Activated CD4-positive, alpha-beta T cell treated with anti-CD3 and anti-CD28 coated beads, Interleukin-2, amount 50 U/mL, for 48 hours (primary cell): Measurements from ENCODE around the gene MOXD1.

Experiments used
- DNase-seq, 2 experiments: peaks; one replicate each; pipeline ENCODE4 v3.0.0-alpha.2; 2020

Gene MOXD1

DNA sequence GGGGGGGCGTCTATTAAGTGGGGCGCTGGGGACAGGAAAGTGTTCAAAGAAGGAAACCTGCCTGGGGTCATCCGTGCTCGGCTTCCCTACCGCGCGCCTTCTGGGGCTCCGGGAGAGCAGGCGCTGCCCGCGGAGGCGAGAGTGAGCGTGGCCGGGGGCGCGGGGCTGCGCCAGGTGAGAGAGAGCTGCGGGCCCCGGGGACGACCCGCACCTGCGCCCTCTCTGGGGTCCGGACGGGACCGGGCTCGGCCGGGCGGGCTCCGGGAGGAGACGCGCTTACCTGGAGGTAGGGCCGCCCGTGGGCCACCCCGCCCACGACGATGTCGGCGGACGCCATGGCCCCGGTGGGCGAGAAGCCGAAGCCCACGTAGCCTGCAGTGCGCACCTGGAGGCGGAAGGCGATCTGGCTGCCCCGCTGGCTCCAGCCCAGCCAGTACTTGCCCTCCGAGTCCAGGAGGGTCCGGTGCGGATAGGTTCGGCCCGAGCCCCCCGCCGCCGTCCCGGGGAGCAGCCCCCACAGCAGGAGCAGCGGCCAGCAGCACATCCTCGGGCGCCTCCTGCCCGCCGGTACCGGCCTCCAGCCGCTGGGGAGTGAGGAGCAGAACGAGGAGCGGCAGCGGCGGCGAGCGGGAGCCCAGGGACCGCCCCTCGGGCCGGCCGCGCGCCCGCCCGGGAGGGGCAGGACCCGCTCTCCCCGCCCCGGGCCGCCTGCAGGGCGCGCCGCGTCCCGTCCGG, at the start of gene MOXD1:
TSS of gene MOXD1 (minus strand) at position 593 of the 735 bp plus-strand sequence. CDS start at position 544, 49 bp downstream.
- no peak for DNase-seq

DNA sequence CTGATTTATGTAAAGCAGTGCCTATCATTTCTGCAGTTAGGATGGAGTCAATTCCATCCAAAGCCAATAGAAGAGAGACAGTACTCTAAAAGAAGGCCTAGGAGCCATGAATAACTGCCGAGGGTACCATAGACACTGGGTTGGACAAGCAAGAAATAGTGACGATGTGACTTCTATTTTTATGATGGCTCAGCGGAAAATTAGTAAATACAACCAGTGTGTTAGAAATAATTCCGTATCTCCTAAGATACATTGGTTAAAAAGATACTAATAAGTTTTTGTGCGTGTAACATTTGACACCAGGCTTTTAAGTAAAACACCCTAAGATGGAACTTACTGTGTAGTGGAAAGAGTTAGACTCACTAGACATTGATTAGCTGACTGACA, 45.6 kb upstream of the MOXD1 start:
- DNase-seq = no peak

DNA sequence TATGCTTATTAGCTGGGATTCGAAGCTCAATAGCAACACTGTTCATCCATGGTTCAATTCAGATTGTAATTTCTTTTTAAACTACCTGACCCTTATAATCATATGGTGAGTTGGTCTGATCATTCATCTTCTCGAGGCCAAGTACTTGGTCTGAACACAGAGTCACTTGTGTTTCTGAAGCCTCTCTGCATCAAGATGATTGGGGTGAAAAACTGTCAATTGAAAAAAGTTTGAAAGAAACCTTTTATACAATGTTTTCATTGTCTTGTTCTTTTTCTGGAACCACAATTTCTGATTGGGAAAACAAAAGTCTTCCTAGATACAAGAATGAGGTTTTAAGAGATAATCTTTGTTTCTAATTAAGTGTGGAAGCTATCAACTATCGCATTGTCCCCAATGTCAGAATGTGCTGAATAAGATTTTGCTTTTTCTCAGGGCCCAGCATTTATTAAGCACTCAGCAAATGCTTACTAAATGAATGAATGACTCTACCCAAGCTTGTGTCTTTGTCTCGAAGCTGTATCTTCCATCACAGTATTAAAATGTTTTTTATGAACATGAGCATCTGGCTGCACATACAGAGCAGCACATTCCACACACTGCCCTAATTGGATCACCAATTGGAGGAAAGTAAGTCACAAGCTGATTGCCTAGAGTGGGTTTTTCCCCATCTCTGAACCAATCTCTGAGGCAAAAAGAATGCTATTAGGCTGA, 45.0 kb upstream of the MOXD1 start:
- no peak for DNase-seq

DNA sequence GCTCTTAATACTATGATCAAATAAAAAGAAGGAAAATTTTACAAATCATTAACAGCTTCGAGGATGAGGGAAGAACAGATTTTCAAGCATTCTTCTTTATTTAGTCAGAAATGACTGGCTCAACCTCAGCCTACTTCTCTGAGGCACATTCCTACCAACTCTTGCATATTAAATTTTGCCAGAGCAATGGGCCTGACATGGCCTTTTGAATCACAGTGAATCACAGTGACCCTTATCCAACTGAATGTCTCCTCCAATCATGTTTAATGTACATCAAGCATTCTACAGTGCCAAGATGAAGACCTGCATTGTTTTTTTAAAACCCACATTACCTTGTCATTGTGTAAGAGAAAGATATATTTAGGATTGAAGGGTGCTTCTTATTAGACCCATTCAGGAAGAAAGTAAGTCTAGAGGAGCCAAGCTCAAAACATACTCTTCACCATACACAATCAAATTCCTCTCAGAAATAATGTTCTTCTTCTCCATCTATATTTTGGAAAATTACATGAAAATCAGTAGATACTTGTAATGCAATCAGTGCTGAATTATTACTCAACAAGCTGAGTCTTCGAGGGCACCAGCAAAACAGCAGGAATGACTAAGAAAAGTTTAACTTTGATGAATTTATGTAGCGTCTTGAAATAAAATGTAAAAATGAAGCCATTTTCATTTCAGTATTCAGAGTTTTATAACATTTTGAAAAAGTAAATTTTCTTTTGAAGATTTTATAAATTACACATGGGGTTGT, 44.1 kb upstream of the MOXD1 start:
- DNase-seq = no peak

DNA sequence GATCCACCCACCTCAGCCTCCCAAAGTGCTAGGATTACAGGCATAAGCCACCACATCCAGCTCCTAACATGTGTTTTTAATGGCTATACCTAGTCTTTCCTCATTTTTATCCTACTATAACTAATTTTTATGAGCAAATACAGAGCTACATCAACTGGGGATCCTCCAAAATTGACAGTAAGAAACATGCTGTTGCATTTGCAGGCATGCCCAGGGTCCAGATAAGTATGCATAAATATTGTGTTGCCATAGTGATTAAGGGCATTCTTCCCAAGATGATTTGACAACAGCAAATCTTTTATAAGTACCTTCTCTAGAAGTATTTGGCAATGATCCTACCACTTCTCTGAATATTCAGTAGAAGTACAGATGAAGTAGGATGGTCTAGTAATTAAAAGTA, 41.9 kb upstream of the MOXD1 start:
- DNase-seq = no peak

DNA sequence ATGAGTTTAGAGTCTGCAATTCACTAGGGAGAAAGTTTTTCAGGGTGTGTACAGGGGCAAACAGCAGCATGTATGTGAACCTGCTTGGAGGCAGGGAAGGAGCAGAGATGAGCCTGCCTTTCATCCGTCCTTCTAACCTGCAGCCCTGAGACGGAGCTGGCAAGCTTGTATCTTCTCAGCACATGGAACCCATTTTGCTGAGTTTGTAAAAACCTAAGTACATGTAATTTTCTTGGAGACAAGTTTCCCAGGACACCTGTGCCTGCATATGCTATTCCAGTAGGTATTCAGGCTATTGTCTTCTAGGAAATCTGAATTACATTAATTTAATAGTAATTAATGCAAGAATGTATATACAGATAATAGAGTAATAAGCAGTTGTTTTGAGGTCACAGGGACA, 28.8 kb upstream of the MOXD1 start:
- no peak for DNase-seq

DNA sequence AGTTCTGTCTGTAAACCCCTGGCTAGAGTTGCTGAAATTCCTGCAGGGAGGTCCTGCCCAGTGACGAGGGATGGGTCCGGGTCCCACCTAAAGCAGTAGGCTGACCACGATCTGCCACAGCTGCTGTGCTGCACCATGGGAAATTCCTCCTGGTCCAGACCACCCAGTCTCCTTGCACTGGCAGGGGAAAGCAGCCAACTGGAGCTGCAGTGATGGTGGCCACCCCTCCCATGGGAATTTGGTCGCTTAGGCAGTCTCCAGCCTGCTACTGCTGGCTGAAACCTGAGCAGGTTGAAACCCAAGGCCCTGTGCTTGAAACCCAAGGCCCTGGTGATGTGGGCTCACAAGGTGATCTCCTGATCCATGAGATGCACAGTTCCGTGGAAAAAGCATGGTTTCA, 23.9 kb upstream of the MOXD1 start:
- no peak for DNase-seq

DNA sequence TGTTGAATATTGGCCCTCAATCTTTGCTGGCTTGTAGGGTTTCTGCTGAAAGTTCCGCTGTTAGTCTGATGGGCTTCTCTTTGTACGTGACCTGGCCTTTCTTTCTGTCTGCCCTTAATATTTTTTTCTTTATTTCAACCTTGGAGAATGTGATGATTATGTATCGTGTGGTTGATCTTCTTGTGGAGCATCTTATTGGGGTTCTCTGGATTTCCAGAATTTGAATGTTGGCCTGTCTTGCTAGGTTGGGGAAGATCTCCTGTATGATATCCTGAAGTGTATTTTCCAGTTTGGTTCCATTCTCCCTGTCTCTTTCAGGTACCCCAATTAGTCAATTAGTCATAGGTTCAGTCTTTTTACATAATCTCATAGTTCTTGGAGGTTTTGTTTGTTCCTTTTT, 22.6 kb upstream of the MOXD1 start:
- no peak for DNase-seq

DNA sequence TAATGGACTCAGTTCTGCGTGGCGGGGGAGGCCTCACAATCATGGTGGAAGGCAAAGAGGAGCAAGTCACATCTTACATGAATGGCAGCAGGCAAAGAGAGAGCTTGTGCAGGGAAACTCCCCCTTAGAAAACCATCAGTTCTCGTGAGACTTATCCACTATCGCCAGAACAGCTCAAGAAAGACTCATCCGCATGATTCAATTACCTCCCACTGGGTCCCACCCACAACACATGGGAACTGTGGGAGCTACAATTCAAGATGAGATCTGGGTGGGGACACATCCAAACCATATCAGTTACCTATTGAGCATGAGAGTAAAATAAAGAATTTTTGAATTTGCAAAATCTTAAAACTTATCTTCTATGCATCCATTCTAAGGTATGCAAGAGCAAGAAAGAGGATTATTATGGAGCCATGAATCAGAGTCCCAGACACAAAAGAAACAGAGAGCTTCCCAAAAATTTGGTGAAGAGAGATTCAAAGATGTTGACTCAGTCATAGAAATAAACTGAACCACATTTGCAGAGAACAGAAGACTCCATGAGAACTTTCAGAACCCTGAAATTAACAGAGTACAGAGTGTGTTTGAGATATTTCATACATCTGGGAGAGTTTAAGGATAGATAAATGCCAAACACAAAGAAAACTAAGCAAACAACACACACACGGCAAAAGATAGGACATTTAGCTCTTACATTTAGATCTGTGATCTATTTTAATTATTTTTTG, 17.1 kb upstream of the MOXD1 start:
- DNase-seq = no peak

DNA sequence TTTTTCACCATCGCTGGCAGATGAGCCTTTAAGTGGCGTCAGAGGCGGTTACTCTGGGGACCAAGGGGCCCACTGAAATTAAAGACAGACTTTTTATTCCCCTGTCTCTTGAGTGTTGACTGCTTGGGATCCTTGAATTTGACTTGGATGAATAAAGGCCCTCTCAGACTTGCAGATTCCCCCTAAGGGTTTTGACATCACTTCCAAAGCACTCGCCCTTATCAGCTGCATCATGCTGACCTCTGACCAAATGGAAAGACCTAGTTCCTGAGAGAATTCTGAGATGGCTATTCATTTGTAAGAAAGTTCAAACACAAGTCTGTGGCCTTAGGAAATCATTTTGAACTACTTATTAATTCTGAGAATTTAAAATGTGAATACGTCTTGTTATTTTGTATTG, 13.5 kb upstream of the MOXD1 start:
- DNase-seq = no peak

DNA sequence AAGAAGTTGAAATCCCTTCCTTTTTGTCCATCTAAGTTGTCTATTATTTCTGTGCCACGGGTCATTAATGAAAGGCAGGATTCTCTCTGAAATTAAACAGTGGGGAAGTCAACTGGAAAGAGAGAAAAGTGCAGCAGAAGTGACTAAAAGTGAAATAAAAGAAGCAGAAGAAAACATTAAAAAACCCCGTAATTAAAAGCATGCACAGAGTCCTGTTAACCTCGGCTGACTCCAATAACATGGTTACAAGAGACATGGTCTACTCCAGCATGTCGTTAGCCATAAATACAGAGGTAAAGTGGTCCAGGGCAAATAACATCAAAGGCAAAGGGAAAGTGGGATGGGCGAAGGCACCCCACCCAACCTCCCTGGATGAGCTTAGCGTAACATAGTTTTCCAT, 13.0 kb upstream of the MOXD1 start:
- no peak for DNase-seq

DNA sequence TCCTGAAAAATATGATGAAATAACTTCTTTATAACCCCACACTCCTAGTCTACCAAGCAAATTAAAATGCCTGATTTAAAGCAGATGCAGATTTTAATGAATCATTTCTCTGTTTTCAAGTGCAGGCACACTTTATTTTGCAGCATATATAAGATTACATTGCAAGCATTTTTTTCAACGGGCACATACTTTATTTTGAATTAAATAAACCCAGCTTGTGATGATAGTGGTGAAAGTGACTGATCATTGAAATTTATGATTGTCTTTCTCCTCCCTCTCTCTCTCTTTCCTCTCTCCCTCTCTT, 12.2 kb upstream of the MOXD1 start:
- no peak for DNase-seq

DNA sequence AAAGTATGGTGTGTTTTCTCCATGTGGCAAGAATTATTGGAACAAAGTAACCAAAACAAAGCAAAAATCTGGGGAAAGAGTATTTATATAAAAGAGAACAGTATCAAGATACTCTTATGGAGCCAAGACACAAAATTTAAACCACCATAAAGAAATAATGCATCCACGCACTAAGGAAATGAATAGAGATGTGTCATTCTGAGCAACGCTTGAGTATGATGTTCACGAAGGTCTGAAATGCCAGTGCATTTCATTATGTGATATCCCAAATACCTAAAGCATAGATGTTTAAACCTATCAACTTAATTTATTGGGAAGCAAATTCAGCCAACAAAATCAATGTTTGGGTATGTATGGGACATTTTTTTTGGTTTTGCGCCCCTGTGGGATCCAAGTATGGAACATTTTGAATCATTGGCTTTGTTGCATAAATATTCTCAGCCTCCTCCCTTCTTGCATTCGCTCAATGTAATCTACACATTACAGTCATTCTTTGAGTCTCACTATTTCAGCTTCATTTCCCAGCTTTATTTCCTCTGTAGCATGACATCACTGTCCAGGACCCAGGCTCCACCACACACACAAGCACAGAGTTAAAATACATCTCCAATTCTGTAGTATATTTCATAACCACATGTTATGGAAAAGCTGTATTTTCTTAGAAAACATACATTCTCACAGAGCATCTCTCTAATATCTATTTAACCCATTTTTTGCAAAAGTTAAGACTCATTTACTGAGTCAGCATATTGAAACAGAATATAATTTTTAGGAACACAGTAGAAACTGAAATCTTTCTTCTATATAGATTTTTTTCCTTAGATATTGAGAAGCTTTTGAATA, 11.6 kb upstream of the MOXD1 start:
- no peak for DNase-seq

DNA sequence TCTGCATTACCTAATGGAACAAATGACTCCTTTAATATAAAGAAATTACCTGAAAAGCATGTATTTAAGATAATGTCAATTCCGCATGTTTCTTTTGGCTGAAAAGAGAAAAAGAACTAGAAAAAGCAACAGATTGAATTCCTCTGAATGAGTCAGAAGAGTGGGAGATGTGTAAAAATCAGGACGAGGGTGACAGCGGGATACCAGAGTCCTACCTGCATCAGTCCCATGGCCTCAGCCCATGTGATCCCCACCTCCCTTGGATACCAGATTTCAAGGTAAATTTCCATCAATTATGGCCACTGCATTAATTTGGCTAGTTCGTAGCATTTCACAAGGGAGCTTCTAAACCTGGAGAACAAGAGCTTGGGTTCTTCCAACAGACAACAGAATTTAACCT, 10.0 kb upstream of the MOXD1 start:
- no peak for DNase-seq

DNA sequence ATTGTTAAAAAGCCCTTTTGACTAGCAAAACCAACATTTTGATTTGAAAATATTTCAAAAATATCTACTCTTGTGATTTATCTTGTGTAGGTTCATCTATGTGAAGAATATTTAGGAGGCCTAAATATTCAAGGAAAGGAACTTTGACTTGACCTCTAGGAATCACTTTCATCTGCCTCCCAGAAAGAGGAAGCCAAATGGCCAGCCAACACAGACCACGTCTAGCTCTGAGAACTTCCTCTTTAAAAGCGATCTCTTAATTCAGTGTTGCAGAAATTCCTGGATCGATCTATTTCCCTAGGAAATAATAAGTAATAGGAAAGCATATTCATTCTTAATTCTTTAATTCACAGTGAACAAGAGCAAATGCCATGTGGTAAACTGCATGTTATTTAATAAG, 9.6 kb upstream of the MOXD1 start:
- DNase-seq = no peak

DNA sequence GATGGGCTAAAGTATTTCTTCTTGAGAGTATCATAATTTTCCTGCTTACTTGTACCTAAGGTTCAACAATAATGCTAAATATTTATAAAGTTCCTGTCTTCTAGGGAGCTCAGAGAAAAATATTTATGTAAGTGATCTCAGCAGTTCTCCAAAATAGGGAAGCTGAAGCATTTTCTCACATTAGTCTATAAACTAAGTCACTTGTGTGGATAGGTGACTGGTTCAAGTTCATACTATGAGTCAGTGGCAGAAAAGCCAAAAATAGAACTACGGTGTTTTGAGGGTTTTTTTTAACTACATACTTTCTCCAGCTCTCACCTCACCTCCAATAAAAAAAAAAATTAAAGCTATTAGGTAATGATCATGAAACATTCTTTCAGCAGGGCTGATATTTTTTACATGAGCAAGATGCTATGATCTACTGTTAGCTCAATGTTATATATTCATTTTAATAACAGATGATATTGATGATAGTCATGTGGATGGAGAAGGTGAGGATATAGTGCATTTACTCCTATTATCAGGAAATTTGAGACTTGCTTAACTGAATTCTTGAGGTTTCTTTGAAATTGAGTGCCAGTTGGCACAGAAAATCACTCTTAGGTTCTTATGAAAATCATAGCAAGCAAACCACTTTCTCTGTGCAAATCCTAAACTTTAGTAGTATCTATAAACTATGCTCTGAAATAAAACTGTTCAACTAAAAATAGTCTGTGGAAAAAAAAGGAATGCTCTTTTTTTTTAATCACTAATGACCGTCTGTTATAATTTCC, 4.1 kb upstream of the MOXD1 start:
- DNase-seq = no peak

DNA sequence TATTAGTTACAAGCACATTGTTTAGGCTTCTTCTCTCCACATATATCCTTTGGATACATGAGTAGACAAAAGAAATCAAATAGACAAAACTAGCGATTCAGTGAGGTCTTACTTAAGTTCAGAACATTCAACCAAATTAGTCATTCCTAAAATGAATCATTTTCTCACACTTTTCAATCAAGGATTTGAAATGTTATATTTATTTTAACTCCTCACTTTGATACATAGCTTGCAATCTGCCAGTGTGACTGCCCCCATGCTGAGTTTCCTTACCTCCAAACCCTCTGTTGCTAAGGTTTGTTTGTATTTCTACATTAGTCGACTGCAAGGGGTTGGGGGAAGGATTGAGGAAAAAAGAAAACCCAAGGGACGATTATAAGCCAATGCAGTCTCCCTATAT, 3.5 kb upstream of the MOXD1 start:
- no peak for DNase-seq

DNA sequence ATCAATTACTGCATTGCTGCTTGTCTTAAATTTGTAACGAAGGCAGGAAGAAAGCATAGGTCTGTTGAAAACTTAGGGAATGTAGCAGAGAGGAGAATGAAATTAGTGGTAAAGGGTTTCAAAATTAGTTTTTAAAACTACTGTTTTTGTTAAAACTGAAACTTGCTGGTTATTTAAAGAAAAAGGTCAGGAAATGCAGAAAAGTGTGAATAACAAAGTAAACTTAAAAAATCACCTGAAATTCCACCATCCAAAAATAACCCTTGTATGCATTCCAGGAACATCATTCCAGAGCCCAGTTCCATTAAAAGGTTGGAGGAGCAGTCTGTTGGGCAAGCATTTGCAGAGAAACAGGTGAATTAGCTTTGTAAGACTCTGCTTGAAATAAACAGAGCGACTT, 3.1 kb upstream of the MOXD1 start:
- DNase-seq = no peak

DNA sequence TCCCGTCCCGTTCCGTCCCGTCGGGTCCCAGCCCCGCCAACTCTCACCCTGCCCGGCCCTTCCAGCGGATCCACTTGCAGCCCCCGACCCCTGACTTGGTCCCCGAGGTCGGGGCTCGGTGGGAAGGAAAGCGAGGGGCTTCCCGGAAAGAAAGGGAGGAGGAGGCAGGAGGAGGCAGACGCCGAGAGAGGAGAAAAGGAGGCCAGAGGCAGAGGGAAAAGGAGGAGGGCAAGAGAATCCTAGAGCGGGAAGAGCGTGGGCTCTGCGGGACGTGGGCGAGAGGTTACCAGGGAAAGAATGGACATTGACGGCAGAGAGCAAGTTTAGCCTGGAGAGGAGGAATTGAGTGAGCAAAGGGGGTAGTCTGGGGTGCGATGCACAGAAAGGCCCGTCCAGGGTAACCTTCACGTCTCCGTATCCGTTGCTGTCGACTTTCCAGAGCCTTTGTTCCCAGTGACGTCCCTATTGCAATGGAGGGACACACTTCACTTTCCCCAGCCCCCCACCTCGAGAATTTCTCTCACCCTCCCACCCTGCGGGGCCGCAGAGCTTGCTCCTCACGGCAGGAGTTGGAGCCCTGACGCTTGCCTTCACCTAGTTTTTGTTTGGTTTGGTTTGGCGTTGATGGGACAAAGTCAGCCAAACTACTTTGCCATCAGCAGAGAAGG, 477 bp upstream of the MOXD1 start:
- DNase-seq = no peak

DNA sequence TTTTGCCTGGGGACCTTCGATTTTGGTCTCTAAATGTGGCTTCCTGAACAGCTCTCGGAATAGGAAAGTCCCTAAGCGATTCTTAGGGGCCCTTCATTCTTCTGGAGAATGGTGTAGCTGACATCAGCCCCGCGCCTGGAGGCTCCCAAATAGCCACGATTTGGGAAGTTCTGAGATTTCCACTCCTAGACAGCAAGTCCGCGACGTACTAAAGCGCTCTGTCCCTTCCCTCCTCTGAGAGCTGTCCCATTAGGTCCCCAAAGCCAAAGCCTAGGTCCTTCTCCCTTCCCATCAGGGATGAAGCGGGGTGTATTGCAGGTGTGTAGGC, 756 bp downstream of the MOXD1 start:
- no peak for DNase-seq

DNA sequence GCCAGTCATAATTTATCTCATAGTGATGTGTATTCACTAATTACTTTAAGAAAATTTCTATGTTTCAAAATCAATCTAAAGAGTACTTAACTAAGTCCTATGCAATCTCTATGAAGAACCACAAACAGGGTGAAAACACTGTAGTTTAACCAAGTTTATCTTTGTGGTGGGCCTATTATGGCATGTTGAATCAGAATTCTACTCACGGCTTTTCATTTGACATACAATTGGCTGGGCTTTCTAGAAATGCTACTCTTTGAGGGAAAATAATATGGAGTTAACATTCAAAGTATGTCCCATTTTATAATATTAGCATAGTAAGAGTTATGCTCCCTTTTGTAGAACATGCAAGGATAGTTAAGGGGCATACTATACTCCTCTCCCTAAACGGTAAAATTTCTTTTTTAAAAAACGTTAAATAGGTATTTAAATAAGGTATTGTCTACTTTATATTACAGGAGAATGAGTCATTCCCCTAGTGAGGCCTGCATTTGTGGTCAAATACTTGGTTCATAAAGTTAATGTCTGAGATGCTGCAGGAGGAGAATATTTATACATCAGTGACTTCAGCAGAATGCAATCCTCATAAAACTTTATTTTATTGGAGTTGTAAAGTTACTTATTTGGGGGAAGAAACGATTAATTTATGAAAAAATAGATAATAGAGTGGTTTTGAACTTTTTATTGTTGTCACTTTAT, 1.8 kb downstream of the MOXD1 start:
- no peak for DNase-seq
